Caco-2 (cell line): ENCODE measurements around the gene ECT2. TPM values are rescaled to one million over a fixed set of nuclear protein-coding genes. Genes with fewer than 3 reads are reported as not detected.

Experiments used
- BruUV-seq: library from RNA; stranded (reverse); fragments of 400-500 nt; replicated peaks from 2 replicates; lab custom pipeline; 2021; lab: Mats Ljungman, UMichigan
- CTCF ChIA-PET: fragments of 300-600 bp; sonication (Branson Sonifier 250); formaldehyde crosslinking; loops from one replicate; lab custom pipeline; 2022; ENCODE audit warnings: antibody characterized with exemption; lab: Charles Lee
- POLR2A ChIA-PET: fragments of 300-600 bp; sonication (Branson Sonifier 250); formaldehyde crosslinking; loops from one replicate; lab custom pipeline; 2022; ENCODE audit warnings: antibody characterized with exemption; lab: Charles Lee
- DNase-seq, 2 experiments: peaks; one replicate each; pipeline versions ENCODE4 v3.0.0 to v3.0.0-alpha.2; 2020 to 2022
- H3K27me3 ChIP-seq: replicated peaks from 2 replicates; pipeline ENCODE4 v1.6.0; 2011; ENCODE audit warnings: low read length; ENCODE audit not compliant: control insufficient read depth, insufficient read depth
- H3K36me3 ChIP-seq: 2 replicates; pipeline ENCODE4 v1.5.1; 2011; ENCODE audit warnings: low read length; ENCODE audit not compliant: control insufficient read depth, insufficient read depth
- H3K4me1 ChIP-seq: fragments of 250-450 bp; sonication (Bioruptor Pico); 2 replicates; pipeline ENCODE4 v1.5.1; 2020; ENCODE audit warnings: mild to moderate bottlenecking
- H3K4me3 ChIP-seq: 2 replicates; pipeline ENCODE4 v1.5.1; 2011; ENCODE audit warnings: low read depth, mild to moderate bottlenecking, control low read depth, low read length
- H3K9me3 ChIP-seq: fragments of 250-450 bp; sonication (Bioruptor Pico); 2 replicates; pipeline ENCODE4 v1.5.1; 2020; ENCODE audit warnings: mild to moderate bottlenecking, moderate library complexity
- H3K27ac Mint-ChIP-seq: one replicate; pipeline ENCODE4 v1.8.0; 2022; ENCODE audit warnings: mixed read lengths; ENCODE audit not compliant: unreplicated experiment
- H3K27me3 Mint-ChIP-seq: one replicate; pipeline ENCODE4 v1.8.0; 2022; ENCODE audit warnings: mixed read lengths; ENCODE audit not compliant: insufficient read depth, unreplicated experiment
- H3K36me3 Mint-ChIP-seq: one replicate; pipeline ENCODE4 v1.8.0; 2022; ENCODE audit warnings: mild to moderate bottlenecking, mixed read lengths; ENCODE audit not compliant: insufficient read depth, unreplicated experiment
- H3K4me1 Mint-ChIP-seq: one replicate; pipeline ENCODE4 v1.8.0; 2022; ENCODE audit warnings: low read depth, mixed read lengths; ENCODE audit not compliant: unreplicated experiment
- H3K4me3 Mint-ChIP-seq: one replicate; pipeline ENCODE4 v1.8.0; 2022; ENCODE audit warnings: mild to moderate bottlenecking, moderate library complexity, mixed read lengths; ENCODE audit not compliant: unreplicated experiment
- H3K9me3 Mint-ChIP-seq: one replicate; pipeline ENCODE4 v1.8.0; 2022; ENCODE audit warnings: mixed read lengths; ENCODE audit not compliant: unreplicated experiment
- intact Hi-C: fragments of 100-400 bp; cut with micrococcal nuclease; formaldehyde crosslinking; loops from one replicate; pipeline ENCODE4 v1.10.0; 2022; ENCODE audit not compliant: unreplicated experiment
- total RNA-seq: library from RNA; stranded (reverse); gene quantifications from 2 replicates; pipeline ENCODE4 v1.2.3, GENCODE V29; 2022
- TF ChIP-seq, protein P1 (sequence below), 2 experiments: fragments of 200-600 bp in 1 of 2; IDR thresholded peaks; 1 replicate in 1 of 2; 2 replicates in 1 of 2; pipeline versions ENCODE4 v1.5.1 to v1.8.0; 2011 to 2022; ENCODE audit warnings: antibody characterized with exemption in 1 of 2, control low read depth in 1 of 2, inconsistent platforms in 1 of 2, low read depth in 1 of 2, low read length in 1 of 2, mild to moderate bottlenecking in 1 of 2, moderate library complexity in 1 of 2; ENCODE audit not compliant: insufficient read depth in 1 of 2, severe bottlenecking in 1 of 2, unreplicated experiment in 1 of 2

Gene ECT2
- total RNA-seq, 1 experiment from 2014 or later: 68.0 TPM

DNA sequence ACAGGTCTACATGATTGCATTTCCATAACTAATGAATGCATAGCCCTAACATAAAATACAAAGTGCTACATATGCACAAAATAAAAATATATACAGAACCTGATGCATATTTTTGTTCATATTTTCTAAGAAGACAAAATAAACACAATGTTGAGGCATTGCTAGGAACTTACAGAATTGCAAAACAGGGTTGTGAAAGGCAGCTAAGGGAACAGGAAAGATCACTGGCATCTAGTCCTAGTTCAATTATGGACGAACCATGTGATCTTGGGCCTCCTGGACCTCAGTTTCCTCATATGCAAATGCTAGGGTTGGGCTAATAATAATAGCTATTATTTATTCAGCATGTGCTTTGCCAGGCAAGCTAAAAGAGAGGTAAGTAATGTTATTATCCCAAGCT, 24.1 kb upstream of the ECT2 start:
- ChIA-PET POLR2A (no interaction called here), CTCF (interaction anchor here (0.6 to 0.7 kb wide), 2 partner anchors 24 to 102 kb away, joined by 4 to 5 read pairs; partner anchors contain the start of gene ECT2)
- no TSS peak for BruUV-seq
- no peak for DNase-seq
- H3K27me3 Mint-ChIP-seq: no peaks in the 10 kb centered on the region
- H3K27me3 ChIP-seq: no peaks in the 10 kb centered on the region
- intact Hi-C loops: no loop called here
- TF ChIP-seq, protein P1, sequence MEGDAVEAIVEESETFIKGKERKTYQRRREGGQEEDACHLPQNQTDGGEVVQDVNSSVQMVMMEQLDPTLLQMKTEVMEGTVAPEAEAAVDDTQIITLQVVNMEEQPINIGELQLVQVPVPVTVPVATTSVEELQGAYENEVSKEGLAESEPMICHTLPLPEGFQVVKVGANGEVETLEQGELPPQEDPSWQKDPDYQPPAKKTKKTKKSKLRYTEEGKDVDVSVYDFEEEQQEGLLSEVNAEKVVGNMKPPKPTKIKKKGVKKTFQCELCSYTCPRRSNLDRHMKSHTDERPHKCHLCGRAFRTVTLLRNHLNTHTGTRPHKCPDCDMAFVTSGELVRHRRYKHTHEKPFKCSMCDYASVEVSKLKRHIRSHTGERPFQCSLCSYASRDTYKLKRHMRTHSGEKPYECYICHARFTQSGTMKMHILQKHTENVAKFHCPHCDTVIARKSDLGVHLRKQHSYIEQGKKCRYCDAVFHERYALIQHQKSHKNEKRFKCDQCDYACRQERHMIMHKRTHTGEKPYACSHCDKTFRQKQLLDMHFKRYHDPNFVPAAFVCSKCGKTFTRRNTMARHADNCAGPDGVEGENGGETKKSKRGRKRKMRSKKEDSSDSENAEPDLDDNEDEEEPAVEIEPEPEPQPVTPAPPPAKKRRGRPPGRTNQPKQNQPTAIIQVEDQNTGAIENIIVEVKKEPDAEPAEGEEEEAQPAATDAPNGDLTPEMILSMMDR (IDR thresholded peaks at IDR 0.05; ENCODE audit: insufficient read depth in 1 of 2, low read depth in 1 of 2, low read length in 1 of 2, severe bottlenecking in 1 of 2, unreplicated experiment in 1 of 2): no peak
- no peaks in the 10 kb centered on the region for H3K36me3 Mint-ChIP-seq
- no peak overlapping the region for H3K4me3 ChIP-seq
- no peaks in the 10 kb centered on the region for H3K4me1 ChIP-seq
- no peaks in the 10 kb centered on the region for H3K36me3 ChIP-seq
- no peak overlapping the region for H3K27ac Mint-ChIP-seq
- H3K4me1 Mint-ChIP-seq: peaks cover 14% of the 10 kb centered on the region
- no peaks in the 10 kb centered on the region for H3K9me3 Mint-ChIP-seq
- no peaks in the 10 kb centered on the region; the same call in 1 of the 2 replicates for H3K9me3 ChIP-seq
- no peak overlapping the region for H3K4me3 Mint-ChIP-seq

GRCh38 chr3:172735014-172735413, 15.5 kb upstream of the ECT2 start:
- TF ChIP-seq, protein P1 (IDR thresholded peaks at IDR 0.05; ENCODE audit: insufficient read depth in 1 of 2, low read depth in 1 of 2, low read length in 1 of 2, severe bottlenecking in 1 of 2, unreplicated experiment in 1 of 2): no peak
- BruUV-seq: no TSS peak
- Histone ChIP-seq H3K4me3 (no peak overlapping the region), H3K9me3 (no peaks in the 10 kb centered on the region), H3K36me3 (no peaks in the 10 kb centered on the region), H3K27me3 (no peaks in the 10 kb centered on the region), H3K4me1 (no peaks in the 10 kb centered on the region)
- no peaks in the 10 kb centered on the region for H3K36me3 Mint-ChIP-seq
- peaks cover 6% of the 10 kb centered on the region for H3K4me1 Mint-ChIP-seq
- no peak overlapping the region for H3K4me3 Mint-ChIP-seq
- no peak for DNase-seq
- no peaks in the 10 kb centered on the region for H3K9me3 Mint-ChIP-seq
- H3K27ac Mint-ChIP-seq: no peak overlapping the region
- ChIA-PET POLR2A (no interaction called here), CTCF (no interaction called here)
- intact Hi-C loops: no loop called here
- no peaks in the 10 kb centered on the region for H3K27me3 Mint-ChIP-seq

GRCh38 chr3:172739462-172739861, 11.1 kb upstream of the ECT2 start:
- Mint-ChIP-seq H3K9me3 (no peaks in the 10 kb centered on the region), H3K4me3 (no peak overlapping the region), H3K36me3 (no peaks in the 10 kb centered on the region), H3K27ac (no peak overlapping the region), H3K27me3 (no peaks in the 10 kb centered on the region), H3K4me1 (peaks cover 6% of the 10 kb centered on the region)
- TF ChIP-seq, protein P1 (IDR thresholded peaks at IDR 0.05; ENCODE audit: insufficient read depth in 1 of 2, low read depth in 1 of 2, low read length in 1 of 2, severe bottlenecking in 1 of 2, unreplicated experiment in 1 of 2): no peak
- Histone ChIP-seq H3K4me1 (no peaks in the 10 kb centered on the region), H3K4me3 (no peak overlapping the region), H3K36me3 (no peaks in the 10 kb centered on the region), H3K27me3 (no peaks in the 10 kb centered on the region), H3K9me3 (no peaks in the 10 kb centered on the region)
- no peak for DNase-seq
- BruUV-seq: no TSS peak
- POLR2A ChIA-PET: no interaction called here
- CTCF ChIA-PET: no interaction called here
- intact Hi-C loops: no loop called here
